Astrocyte (in vitro differentiated cells and primary cell): ENCODE results near the gene ARTN.

Source experiments
- CTCF ChIP-seq: IDR thresholded peaks from 2 replicates; pipeline ENCODE4 v1.5.1; 2011; ENCODE audit warnings: low read depth, mild to moderate bottlenecking, inconsistent platforms, low read length, moderate library complexity; ENCODE audit not compliant: insufficient read depth
- EZH2 ChIP-seq: IDR thresholded peaks from 2 replicates; pipeline ENCODE4 v1.6.1; 2012; ENCODE audit warnings: mild to moderate bottlenecking, low read length, inconsistent platforms; ENCODE audit not compliant: insufficient read depth

GRCh38 chr1:43984855-43985254 is 51.3 kb downstream of the ARTN start:
- TF ChIP-seq CTCF = no peak
- TF ChIP-seq EZH2 = no peak
